GM19452 (cell line): Measurements from ENCODE around the gene CCDC33.

Experiments used
- ATAC-seq: cut with Tn5 transposase; IDR thresholded peaks from one replicate; pipeline ENCODE4 v1.9.1; 2021; ENCODE audit not compliant: unreplicated experiment

The CCDC33 gene

GRCh38 chr15:74378848-74379247, 142.7 kb downstream of the CCDC33 start:
- no peak for ATAC-seq

GRCh38 chr15:74380361-74381189, 144.4 kb downstream of the CCDC33 start:
- ATAC-seq, result no peak

GRCh38 chr15:74381190-74381453, 145.0 kb downstream of the CCDC33 start:
- ATAC-seq, result no peak

GRCh38 chr15:74381481-74381880, 145.4 kb downstream of the CCDC33 start:
- ATAC-seq, result no peak

GRCh38 chr15:74382004-74382816, 146.1 kb downstream of the CCDC33 start:
- ATAC-seq, result no peak

DNA sequence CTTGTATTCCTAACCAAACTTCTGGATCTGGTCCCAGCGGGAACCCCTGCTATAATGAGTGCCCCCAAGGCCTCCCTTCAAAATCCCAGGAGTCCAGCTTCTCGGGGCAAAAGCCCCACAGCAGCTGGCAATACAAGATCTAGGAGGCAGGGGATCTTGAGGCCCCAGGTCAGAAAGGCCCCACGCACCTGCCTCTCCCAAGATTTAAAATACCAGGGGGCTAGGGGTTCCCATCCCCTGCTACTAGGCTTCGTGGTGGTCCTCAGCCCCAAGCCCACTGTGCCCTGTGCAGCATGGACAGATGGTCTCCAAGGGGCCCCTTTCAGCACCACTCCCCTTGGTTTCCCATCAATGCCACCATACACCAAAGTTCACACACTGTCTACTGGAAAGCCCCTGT, 147.2 kb downstream of the CCDC33 start:
- peak; percentile 6 for ATAC-seq

DNA sequence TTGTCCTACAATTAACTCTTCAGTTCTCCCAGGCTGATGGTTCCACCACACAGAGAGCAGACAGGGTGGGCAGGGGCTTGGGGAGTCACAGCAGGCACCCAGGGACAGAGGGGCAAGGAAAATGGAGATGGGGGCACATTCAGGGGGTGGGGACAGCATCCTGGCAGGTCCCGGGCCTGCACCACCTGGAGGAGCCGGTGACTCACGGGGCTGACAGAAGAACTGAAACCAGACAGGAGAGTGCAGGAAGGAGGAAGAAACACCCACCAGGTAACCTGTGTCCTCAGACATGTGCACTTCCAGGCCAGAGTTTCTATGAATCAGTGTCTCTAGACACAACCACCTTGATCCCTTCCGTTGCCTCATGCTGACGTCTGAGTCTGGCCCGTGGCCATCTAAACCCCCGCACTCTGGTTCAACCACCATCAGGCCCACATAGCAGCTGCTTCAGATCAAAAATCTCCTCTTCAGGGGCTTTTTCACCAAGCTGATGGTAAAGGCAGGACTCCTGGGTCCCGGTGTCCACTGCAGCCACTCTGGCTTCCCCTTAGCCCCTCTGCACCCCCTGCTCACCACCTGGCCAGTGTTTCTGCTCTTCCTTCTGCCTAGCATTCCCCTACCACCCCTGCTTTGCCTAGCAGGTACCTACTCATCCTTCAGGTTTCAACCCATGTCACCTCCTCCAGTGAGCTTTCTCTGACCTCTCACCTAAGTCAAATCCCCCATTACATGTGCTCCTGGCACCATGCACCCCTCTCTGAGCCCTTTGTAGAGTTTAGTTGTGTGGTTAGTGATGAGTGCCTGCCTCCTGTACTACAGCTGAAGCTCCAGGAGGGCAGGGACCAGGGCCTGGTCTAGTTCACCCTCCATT, 147.8 kb downstream of the CCDC33 start:
- peak; percentile 36 for ATAC-seq

DNA sequence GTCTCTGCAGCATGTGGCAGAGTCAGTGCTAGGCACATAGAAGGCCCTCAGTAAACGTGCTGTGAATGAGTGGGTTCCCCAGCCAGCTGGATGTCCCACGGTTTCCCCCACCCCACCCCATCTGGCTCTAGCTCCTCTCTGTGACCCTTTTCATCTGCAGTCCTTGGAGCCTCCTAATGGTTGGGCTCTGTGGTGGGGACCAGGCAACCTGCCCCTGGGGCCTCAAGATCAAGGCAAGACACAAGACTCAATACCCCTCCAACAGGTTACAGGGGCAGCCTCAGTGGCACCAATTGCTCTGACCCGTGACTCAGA, 148.4 kb downstream of the CCDC33 start:
- peak; percentile 4 for ATAC-seq

DNA sequence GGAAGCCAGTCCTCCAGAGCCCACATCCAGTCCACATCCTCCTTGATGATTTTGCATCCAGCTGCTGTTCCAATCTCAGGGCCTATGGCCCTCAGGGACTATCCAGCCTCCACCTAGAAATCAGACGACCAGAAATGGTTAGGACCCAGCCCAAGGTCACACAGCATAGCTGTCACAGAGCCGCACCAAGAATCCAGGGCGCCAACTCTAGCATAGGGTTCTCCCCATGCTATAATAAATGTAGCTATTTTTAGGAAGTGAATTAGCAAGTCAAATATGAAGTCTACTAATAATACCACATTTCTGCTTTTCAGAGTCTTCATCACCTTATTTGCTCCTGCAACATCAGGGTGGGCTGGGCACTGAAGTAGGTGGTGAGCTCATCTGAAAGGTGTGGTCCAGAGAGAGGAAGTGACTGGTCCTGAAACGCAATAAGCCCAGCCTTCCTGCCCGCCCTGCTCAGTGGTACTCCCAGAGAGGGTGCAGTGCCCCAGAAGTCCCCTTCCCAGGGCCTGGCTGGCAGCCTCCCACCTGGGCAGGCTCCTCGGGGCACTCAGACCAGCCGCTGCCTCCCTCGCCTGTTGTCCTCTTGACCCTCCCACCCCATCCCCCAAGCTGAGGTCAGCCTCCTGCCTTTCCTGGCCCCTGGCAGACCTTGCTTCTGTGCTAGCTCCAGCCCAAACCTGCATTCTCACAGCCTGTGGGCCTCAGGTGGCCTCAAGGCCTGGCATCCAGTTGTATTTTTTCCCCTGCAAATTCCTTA, 148.9 kb downstream of the CCDC33 start:
- ATAC-seq, result peak; percentile 61

GRCh38 chr15:74385733-74386132, 149.6 kb downstream of the CCDC33 start:
- ATAC-seq, result no peak
